SK-N-MC (cell line): ENCODE measurements around the gene STEEP1.

Experiments used
- EZH2 ChIP-seq: fragments of 200-600 bp; sonication (generic); IDR thresholded peaks from one replicate; pipeline ENCODE4 v1.6.1; 2017; ENCODE audit warnings: antibody characterized with exemption
- FOXP2 ChIP-seq: optimal IDR thresholded peaks from 2 replicates; pipeline ENCODE3; 2011; ENCODE audit warnings: mild to moderate bottlenecking, moderate library complexity; ENCODE audit not compliant: insufficient read depth; ENCODE audit errors: extremely low read length, control extremely low read depth
- POLR2AphosphoS5 ChIP-seq: IDR thresholded peaks from 2 replicates; pipeline ENCODE4 v1.6.1; 2012; ENCODE audit warnings: mild to moderate bottlenecking, low read depth, low read length, borderline replicate concordance

GRCh38 chrX:119579414-119579813, 14.2 kb upstream of the STEEP1 start:
- no peak for TF ChIP-seq EZH2
- no peak for TF ChIP-seq POLR2AphosphoS5
- no peak for TF ChIP-seq FOXP2
